DOHH2 (cell line): ENCODE results near the gene PGS1.

Source experiments
- EZH2phosphoT487 ChIP-seq: fragments of 200-600 bp; sonication (generic); IDR thresholded peaks from 2 replicates; pipeline ENCODE4 v1.6.1; 2017; ENCODE audit warnings: borderline replicate concordance, mild to moderate bottlenecking, antibody characterized with exemption, low read length, moderate library complexity, mixed read lengths
- TF ChIP-seq, protein P1 (sequence below): fragments of 200-600 bp; sonication (generic); IDR thresholded peaks from one replicate; pipeline ENCODE4 v1.5.1; 2014; ENCODE audit warnings: antibody characterized with exemption, mild to moderate bottlenecking, low read depth, low read length; ENCODE audit not compliant: poor library complexity, severe bottlenecking

- TF ChIP-seq, protein P1, sequence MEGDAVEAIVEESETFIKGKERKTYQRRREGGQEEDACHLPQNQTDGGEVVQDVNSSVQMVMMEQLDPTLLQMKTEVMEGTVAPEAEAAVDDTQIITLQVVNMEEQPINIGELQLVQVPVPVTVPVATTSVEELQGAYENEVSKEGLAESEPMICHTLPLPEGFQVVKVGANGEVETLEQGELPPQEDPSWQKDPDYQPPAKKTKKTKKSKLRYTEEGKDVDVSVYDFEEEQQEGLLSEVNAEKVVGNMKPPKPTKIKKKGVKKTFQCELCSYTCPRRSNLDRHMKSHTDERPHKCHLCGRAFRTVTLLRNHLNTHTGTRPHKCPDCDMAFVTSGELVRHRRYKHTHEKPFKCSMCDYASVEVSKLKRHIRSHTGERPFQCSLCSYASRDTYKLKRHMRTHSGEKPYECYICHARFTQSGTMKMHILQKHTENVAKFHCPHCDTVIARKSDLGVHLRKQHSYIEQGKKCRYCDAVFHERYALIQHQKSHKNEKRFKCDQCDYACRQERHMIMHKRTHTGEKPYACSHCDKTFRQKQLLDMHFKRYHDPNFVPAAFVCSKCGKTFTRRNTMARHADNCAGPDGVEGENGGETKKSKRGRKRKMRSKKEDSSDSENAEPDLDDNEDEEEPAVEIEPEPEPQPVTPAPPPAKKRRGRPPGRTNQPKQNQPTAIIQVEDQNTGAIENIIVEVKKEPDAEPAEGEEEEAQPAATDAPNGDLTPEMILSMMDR: no peak
- no peak for TF ChIP-seq EZH2phosphoT487
These were observed 32.5 kb upstream of the PGS1 start for GRCh38 chr17:78345791-78346494.
